ENCODE data around the gene EPHB1.
"Not testable (repeated sequence)": the region's sequence is repeated elsewhere in the genome, so short reads cannot be mapped to it uniquely, and the experiment has no call there.

EPHB1 gene

GRCh38 chr3:135218782-135219181 lies 423.7 kb downstream of the EPHB1 start:
- DNase-seq = no peak
- intact Hi-C loops (cut with DNase I) = no loop called here

- no peak for DNase-seq
- intact Hi-C loops (cut with DNase I) = no loop called here
These were observed 429.8 kb downstream of the EPHB1 start for GRCh38 chr3:135224815-135225362.

- no peak for DNase-seq
- intact Hi-C loops (cut with DNase I) = no loop called here
These were observed 431.0 kb downstream of the EPHB1 start for GRCh38 chr3:135226057-135226456.

- DNase-seq = no peak
These were observed 433.1 kb downstream of the EPHB1 start for GRCh38 chr3:135228201-135228600.

GRCh38 chr3:135229018-135229495 lies 434.0 kb downstream of the EPHB1 start:
- DNase-seq = no peak
- intact Hi-C loops (cut with DNase I) = no loop called here

More at GRCh38 chr3:135228201-135228600, 433.1 kb downstream of the EPHB1 start:
- intact Hi-C loops (cut with DNase I) = no loop called here

GRCh38 chr3:135231737-135232136 lies 436.7 kb downstream of the EPHB1 start:
- DNase-seq = no peak
- intact Hi-C loops (cut with DNase I) = no loop called here

GRCh38 chr3:135232226-135232625 lies 437.2 kb downstream of the EPHB1 start:
- DNase-seq = no peak
- intact Hi-C loops (cut with DNase I) = no loop called here

GRCh38 chr3:135233476-135233875 lies 438.4 kb downstream of the EPHB1 start:
- intact Hi-C loops (cut with DNase I); DNase-seq: not testable (repeated sequence)

GRCh38 chr3:135235541-135235940 lies 440.5 kb downstream of the EPHB1 start:
- intact Hi-C loops (cut with DNase I) = no loop called here

GRCh38 chr3:135237371-135238143 lies 442.5 kb downstream of the EPHB1 start:
- intact Hi-C loops (cut with DNase I) = no loop called here

More at GRCh38 chr3:135235541-135235940, 440.5 kb downstream of the EPHB1 start:
- no peak for DNase-seq

GRCh38 chr3:135238236-135238830 lies 443.3 kb downstream of the EPHB1 start:
- DNase-seq = no peak
- intact Hi-C loops (cut with DNase I) = no loop called here

More at GRCh38 chr3:135237371-135238143, 442.5 kb downstream of the EPHB1 start:
- no peak for DNase-seq

GRCh38 chr3:135238871-135239614 lies 444.0 kb downstream of the EPHB1 start:
- intact Hi-C loops (cut with DNase I) = no loop called here
- DNase-seq = no peak

- DNase-seq = no peak
- intact Hi-C loops (cut with DNase I) = no loop called here
These were observed 444.5 kb downstream of the EPHB1 start for GRCh38 chr3:135239615-135239884.

GRCh38 chr3:135240426-135240825 lies 445.4 kb downstream of the EPHB1 start:
- DNase-seq = peak in 1 of 10 donors; percentile 47
- intact Hi-C loops (cut with DNase I) = no loop called here

GRCh38 chr3:135242285-135242684 lies 447.2 kb downstream of the EPHB1 start:
- DNase-seq = no peak
- intact Hi-C loops (cut with DNase I) = no loop called here

GRCh38 chr3:135243616-135244015 lies 448.6 kb downstream of the EPHB1 start:
- no peak for DNase-seq
- intact Hi-C loops (cut with DNase I) = no loop called here

GRCh38 chr3:135246027-135246426 lies 451.0 kb downstream of the EPHB1 start:
- no peak for DNase-seq
- intact Hi-C loops (cut with DNase I) = no loop called here

- intact Hi-C loops (cut with DNase I) = no loop called here
- no peak for DNase-seq
These were observed 453.2 kb downstream of the EPHB1 start for GRCh38 chr3:135248213-135248612.

GRCh38 chr3:135249186-135249585 lies 454.1 kb downstream of the EPHB1 start:
- intact Hi-C loops (cut with DNase I) = no loop called here
- peak in 1 of 10 donors; percentile 83 for DNase-seq

- intact Hi-C loops (cut with DNase I) = no loop called here
- no peak for DNase-seq
These were observed 463.9 kb downstream of the EPHB1 start for GRCh38 chr3:135258916-135259315.

- DNase-seq = no peak
- intact Hi-C loops (cut with DNase I) = no loop called here
These were observed 465.0 kb downstream of the EPHB1 start for GRCh38 chr3:135260025-135260424.
